Ovary (tissue), 9 donors: ENCODE results near the gene JHY. TPM values are rescaled to one million over a fixed set of nuclear protein-coding genes. Genes with fewer than 3 reads are reported as not detected.

Source experiments
- DNase-seq, 5 donors: peaks; one replicate each; pipeline ENCODE4 v3.0.0-alpha.2; 2019 to 2020
- H3K27ac ChIP-seq, 2 donors: fragments of 200-600 bp; one replicate each; pipeline versions ENCODE4 v1.5.1 to v1.8.0; 2019 to 2022
- H3K27me3 ChIP-seq: fragments of 200-600 bp; one replicate; pipeline ENCODE4 v1.8.0; 2022
- H3K36me3 ChIP-seq: fragments of 200-600 bp; sonication (generic); one replicate; pipeline ENCODE4 v1.5.1; 2019
- H3K4me1 ChIP-seq: one replicate; pipeline ENCODE4 v1.8.1; 2013; ENCODE audit warnings: mild to moderate bottlenecking, moderate library complexity; ENCODE audit not compliant: insufficient read depth
- H3K4me3 ChIP-seq: fragments of 200-600 bp; sonication (generic); one replicate; pipeline ENCODE4 v1.5.1; 2017
- H3K9me3 ChIP-seq, 2 donors: fragments of 200-600 bp in 1 of 2; sonication (generic) in 1 of 2; one replicate each; pipeline versions ENCODE4 v1.5.1 to v1.8.1; 2013 to 2019; ENCODE audit warnings: mild to moderate bottlenecking in 1 of 2, moderate library complexity in 1 of 2
- CTCF ChIP-seq, 3 donors: fragments of 450-650 bp in 2 of 3; fragments of 200-600 bp in 1 of 3; IDR thresholded peaks; one replicate each; pipeline versions ENCODE4 v1.5.1 to v1.8.0; 2016 to 2022; ENCODE audit warnings: antibody characterized with exemption in 3 of 3, mild to moderate bottlenecking in 1 of 3
- EP300 ChIP-seq: sonication (generic); formaldehyde crosslinking; IDR thresholded peaks from one replicate; pipeline ENCODE4 v1.6.1; 2017; ENCODE audit warnings: antibody characterized with exemption
- POLR2A ChIP-seq: fragments of 450-650 bp; IDR thresholded peaks from one replicate; pipeline ENCODE4 v1.6.1; 2017; ENCODE audit warnings: antibody characterized with exemption, mild to moderate bottlenecking, moderate library complexity
- WGBS, 3 donors: extraction: QIAGEN DNeasy Blood & Tissue Kit in 1 of 3; methylation state at CpG; one replicate each; pipeline versions ENCODE4 v1.1.5 to v1.1.7; 2013 to 2017; 5-methylcytosine and 5-hydroxymethylcytosine counted together
- intact Hi-C, 4 donors: fragments of 100-400 bp; cut with DNase I; formaldehyde crosslinking; loops; one replicate each; pipeline versions ENCODE4 v1.11.0 to v1.15.1; 2022 to 2023
- polyA plus RNA-seq, 2 donors: library from polyadenylated mRNA; stranded (reverse); fragments of 200-250 nt in 1 of 2; fragments of 350-450 nt in 1 of 2; fragmentation: Illumina TruSeq in 1 of 2; extraction: RNeasy Lipid Tissue Mini Kit (QIAGEN cat#74804) in 1 of 2; gene quantifications; one replicate each; pipeline ENCODE4 v1.2.3, GENCODE V29; 2013 to 2014
- total RNA-seq, 7 donors: library from RNA; depleted of rRNA in 2 of 7; stranded (reverse); fragments of >200 nt in 2 of 7; fragmentation: NEBNext Ultra II Directional in 3 of 7; extraction: Animal tissue kit (Norgen Biotek cat#: 25700) in 3 of 7; gene quantifications; one replicate each; pipeline versions ENCODE4 v1.1.0 to v1.2.4, GENCODE V29; 2016 to 2023
- donor health status: DM: no; HTN: no; CAD: no; lungs with moderate emphysema.
- donor health status: DM: no; HTN: no; CAD: no.
- donor health status: Bipolar disorder and iron deficiency.
- donor health status: DM: yes; HTN: yes; CAD: no.
- donor health status: DM: no; HTN: no; CAD: no.
- donor health status: DM: yes; HTN: yes; CAD: no.

The JHY gene
- total and polyA plus RNA-seq, 9 donors = 2.2 to 7.9 (median 3.7) TPM

GRCh38 chr11:122897606-122898210, 15.1 kb downstream of the JHY start:
- H3K9me3 ChIP-seq = no peaks in the 10 kb centered on the region
- 76 to 77% (median 77%) methylated on average over 5 of the region's 5 CpGs for WGBS, 3 donors
- no peak for DNase-seq
- no peaks in the 10 kb centered on the region for H3K4me1 ChIP-seq
- H3K27ac ChIP-seq = no peak overlapping the region
- no peaks in the 10 kb centered on the region for H3K36me3 ChIP-seq
- no peak overlapping the region for H3K4me3 ChIP-seq
- TF ChIP-seq CTCF (IDR thresholded peaks at IDR 0.05) (no peak), POLR2A (no peak), EP300 (no peak)
- no peaks in the 10 kb centered on the region for H3K27me3 ChIP-seq
- intact Hi-C loops = no loop called here

- H3K36me3 ChIP-seq = no peaks in the 10 kb centered on the region
- H3K27ac ChIP-seq = no peak overlapping the region
- no peak overlapping the region for H3K4me3 ChIP-seq
- H3K4me1 ChIP-seq = no peaks in the 10 kb centered on the region
- no peak for TF ChIP-seq CTCF (IDR thresholded peaks at IDR 0.05)
- TF ChIP-seq POLR2A = no peak
- TF ChIP-seq EP300 = no peak
- WGBS, 3 donors = 74 to 83% (median 75%) methylated on average over 6 of the region's 6 CpGs
- DNase-seq = no peak
- intact Hi-C loops = no loop called here
- no peaks in the 10 kb centered on the region for H3K27me3 ChIP-seq
- H3K9me3 ChIP-seq = no peaks in the 10 kb centered on the region
These were observed 16.2 kb downstream of the JHY start for GRCh38 chr11:122898799-122899198.

GRCh38 chr11:122900587-122901202, 18.1 kb downstream of the JHY start:
- Histone ChIP-seq H3K27me3 (no peaks in the 10 kb centered on the region), H3K4me3 (no peak overlapping the region), H3K4me1 (no peaks in the 10 kb centered on the region), H3K36me3 (no peaks in the 10 kb centered on the region), H3K9me3 (no peaks in the 10 kb centered on the region), H3K27ac (no peak overlapping the region)
- no peak for DNase-seq
- TF ChIP-seq CTCF (IDR thresholded peaks at IDR 0.05) (no peak), EP300 (no peak), POLR2A (no peak)
- intact Hi-C loops = no loop called here
- WGBS, 3 donors = 77 to 83% (median 79%) methylated on average over 9 of the region's 9 CpGs

- no peak for DNase-seq
- H3K27ac ChIP-seq = no peak overlapping the region
- H3K4me3 ChIP-seq = no peak overlapping the region
- no peak for TF ChIP-seq POLR2A
- TF ChIP-seq CTCF (IDR thresholded peaks at IDR 0.05) = no peak
- TF ChIP-seq EP300 = no peak
- no peaks in the 10 kb centered on the region for H3K4me1 ChIP-seq
- WGBS, 3 donors = 87 to 96% (median 91%) methylated on average over 4 of the region's 4 CpGs
- no peaks in the 10 kb centered on the region for H3K36me3 ChIP-seq
- no peaks in the 10 kb centered on the region for H3K9me3 ChIP-seq
- H3K27me3 ChIP-seq = no peaks in the 10 kb centered on the region
- intact Hi-C loops = no loop called here
These were observed 20.4 kb downstream of the JHY start for GRCh38 chr11:122902951-122903350.
